Measurements from ENCODE around the gene MRFAP1L1.

GRCh38 chr4:6696611-6697010 is 13.1 kb downstream of the MRFAP1L1 start:
- no peak for TF ChIP-seq CTCF (IDR thresholded peaks at IDR 0.05)
- TF ChIP-seq POLR2AphosphoS5 (IDR thresholded peaks at IDR 0.05), result peak; percentile 12
